HCT116 (cell line): ENCODE results near the gene DNAJC3.

Experiments used
- CEBPB ChIP-seq: IDR thresholded peaks from 2 replicates; pipeline ENCODE4 v1.6.1; 2012; ENCODE audit warnings: low read depth
- EZH2 ChIP-seq: fragments of 200-600 bp; sonication (generic); IDR thresholded peaks from 2 replicates; pipeline ENCODE4 v1.6.1; 2017; ENCODE audit warnings: antibody characterized with exemption, mixed run types
- JUND ChIP-seq: IDR thresholded peaks from 2 replicates; pipeline ENCODE4 v1.6.1; 2012
- POLR2A ChIP-seq: IDR thresholded peaks from 2 replicates; pipeline ENCODE4 v1.7.0; 2011; ENCODE audit warnings: borderline replicate concordance; ENCODE audit not compliant: insufficient read depth, insufficient read length; ENCODE audit errors: extremely low read depth
- POLR2AphosphoS5 ChIP-seq: IDR thresholded peaks from 2 replicates; pipeline ENCODE4 v1.6.1; 2011; ENCODE audit warnings: mild to moderate bottlenecking, low read depth, low read length, moderate library complexity
- SP1 ChIP-seq: IDR thresholded peaks from 2 replicates; pipeline ENCODE4 v1.6.1; 2012; ENCODE audit warnings: low read depth
- ZFX ChIP-seq: fragments of 450-650 bp; IDR thresholded peaks from 2 replicates; pipeline ENCODE4 v1.6.1; 2017
- ZNF274 ChIP-seq: fragments of 200-500 bp; sonication (Bioruptor generic); IDR thresholded peaks from 2 replicates; pipeline ENCODE4 v1.6.1; 2014; ENCODE audit warnings: mild to moderate bottlenecking, low read depth, low read length, inconsistent platforms
- TF ChIP-seq, protein P1 (sequence below), 3 experiments: fragments of 200-600 bp in 1 of 3; sonication (generic) in 1 of 3; IDR thresholded peaks in 2 of 3; conservative IDR thresholded peaks in 1 of 3; 2 replicates each; pipeline ENCODE4 v1.5.1; 2012 to 2017; ENCODE audit warnings: low read depth in 2 of 3, low read length in 2 of 3, antibody characterized with exemption in 1 of 3, borderline replicate concordance in 1 of 3, control low read depth in 1 of 3, mild to moderate bottlenecking in 1 of 3, mixed read lengths in 1 of 3, mixed run types in 1 of 3, moderate library complexity in 1 of 3; ENCODE audit not compliant: insufficient read depth in 1 of 3
- TF ChIP-seq, protein P2 (sequence below): IDR thresholded peaks from 2 replicates; pipeline ENCODE4 v1.6.1; 2012; ENCODE audit warnings: low read depth

DNA sequence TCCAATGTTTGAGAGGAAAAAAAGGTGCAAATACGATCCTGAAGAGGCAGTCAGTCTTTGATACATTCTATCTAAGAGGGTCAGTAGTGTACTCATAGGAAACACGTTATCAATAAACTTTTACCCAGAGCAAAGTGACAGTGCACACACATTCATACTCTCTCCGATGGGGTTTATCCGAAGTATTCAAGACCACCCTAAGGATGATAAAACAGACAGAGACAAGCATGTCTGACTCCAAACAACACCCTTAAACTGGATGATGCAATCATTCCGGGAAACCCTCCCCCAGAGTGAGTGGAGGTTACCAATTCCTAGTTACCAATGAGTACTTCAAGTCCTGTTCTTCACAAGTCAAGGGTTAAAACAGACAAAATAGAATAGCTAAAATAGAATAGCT, 79.1 kb downstream of the DNAJC3 start:
- TF ChIP-seq, protein P1, sequence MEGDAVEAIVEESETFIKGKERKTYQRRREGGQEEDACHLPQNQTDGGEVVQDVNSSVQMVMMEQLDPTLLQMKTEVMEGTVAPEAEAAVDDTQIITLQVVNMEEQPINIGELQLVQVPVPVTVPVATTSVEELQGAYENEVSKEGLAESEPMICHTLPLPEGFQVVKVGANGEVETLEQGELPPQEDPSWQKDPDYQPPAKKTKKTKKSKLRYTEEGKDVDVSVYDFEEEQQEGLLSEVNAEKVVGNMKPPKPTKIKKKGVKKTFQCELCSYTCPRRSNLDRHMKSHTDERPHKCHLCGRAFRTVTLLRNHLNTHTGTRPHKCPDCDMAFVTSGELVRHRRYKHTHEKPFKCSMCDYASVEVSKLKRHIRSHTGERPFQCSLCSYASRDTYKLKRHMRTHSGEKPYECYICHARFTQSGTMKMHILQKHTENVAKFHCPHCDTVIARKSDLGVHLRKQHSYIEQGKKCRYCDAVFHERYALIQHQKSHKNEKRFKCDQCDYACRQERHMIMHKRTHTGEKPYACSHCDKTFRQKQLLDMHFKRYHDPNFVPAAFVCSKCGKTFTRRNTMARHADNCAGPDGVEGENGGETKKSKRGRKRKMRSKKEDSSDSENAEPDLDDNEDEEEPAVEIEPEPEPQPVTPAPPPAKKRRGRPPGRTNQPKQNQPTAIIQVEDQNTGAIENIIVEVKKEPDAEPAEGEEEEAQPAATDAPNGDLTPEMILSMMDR (IDR thresholded peaks at IDR 0.05 in 2 of 3, conservative IDR thresholded peaks at IDR 0.05 in 1 of 3; ENCODE audit: borderline replicate concordance in 1 of 3, insufficient read depth in 1 of 3, low read depth in 2 of 3, low read length in 2 of 3) = no peak
- TF ChIP-seq CEBPB (no peak), SP1 (no peak), EZH2 (no peak), POLR2A (no peak), ZFX (no peak), POLR2AphosphoS5 (no peak), JUND (no peak), ZNF274 (no peak)
- TF ChIP-seq, protein P2, sequence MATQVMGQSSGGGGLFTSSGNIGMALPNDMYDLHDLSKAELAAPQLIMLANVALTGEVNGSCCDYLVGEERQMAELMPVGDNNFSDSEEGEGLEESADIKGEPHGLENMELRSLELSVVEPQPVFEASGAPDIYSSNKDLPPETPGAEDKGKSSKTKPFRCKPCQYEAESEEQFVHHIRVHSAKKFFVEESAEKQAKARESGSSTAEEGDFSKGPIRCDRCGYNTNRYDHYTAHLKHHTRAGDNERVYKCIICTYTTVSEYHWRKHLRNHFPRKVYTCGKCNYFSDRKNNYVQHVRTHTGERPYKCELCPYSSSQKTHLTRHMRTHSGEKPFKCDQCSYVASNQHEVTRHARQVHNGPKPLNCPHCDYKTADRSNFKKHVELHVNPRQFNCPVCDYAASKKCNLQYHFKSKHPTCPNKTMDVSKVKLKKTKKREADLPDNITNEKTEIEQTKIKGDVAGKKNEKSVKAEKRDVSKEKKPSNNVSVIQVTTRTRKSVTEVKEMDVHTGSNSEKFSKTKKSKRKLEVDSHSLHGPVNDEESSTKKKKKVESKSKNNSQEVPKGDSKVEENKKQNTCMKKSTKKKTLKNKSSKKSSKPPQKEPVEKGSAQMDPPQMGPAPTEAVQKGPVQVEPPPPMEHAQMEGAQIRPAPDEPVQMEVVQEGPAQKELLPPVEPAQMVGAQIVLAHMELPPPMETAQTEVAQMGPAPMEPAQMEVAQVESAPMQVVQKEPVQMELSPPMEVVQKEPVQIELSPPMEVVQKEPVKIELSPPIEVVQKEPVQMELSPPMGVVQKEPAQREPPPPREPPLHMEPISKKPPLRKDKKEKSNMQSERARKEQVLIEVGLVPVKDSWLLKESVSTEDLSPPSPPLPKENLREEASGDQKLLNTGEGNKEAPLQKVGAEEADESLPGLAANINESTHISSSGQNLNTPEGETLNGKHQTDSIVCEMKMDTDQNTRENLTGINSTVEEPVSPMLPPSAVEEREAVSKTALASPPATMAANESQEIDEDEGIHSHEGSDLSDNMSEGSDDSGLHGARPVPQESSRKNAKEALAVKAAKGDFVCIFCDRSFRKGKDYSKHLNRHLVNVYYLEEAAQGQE = no peak
